ENCODE results near the gene SORCS2. TPM values are rescaled to one million over a fixed set of nuclear protein-coding genes. Genes with fewer than 3 reads are reported as not detected.
A peak's percentile ranks its signal among the peaks of the same experiment; 100 is the strongest.

SORCS2 gene
- total and polyA plus RNA-seq, 8 donors, result 4.6 to 9.7 (median 7.2) TPM

DNA sequence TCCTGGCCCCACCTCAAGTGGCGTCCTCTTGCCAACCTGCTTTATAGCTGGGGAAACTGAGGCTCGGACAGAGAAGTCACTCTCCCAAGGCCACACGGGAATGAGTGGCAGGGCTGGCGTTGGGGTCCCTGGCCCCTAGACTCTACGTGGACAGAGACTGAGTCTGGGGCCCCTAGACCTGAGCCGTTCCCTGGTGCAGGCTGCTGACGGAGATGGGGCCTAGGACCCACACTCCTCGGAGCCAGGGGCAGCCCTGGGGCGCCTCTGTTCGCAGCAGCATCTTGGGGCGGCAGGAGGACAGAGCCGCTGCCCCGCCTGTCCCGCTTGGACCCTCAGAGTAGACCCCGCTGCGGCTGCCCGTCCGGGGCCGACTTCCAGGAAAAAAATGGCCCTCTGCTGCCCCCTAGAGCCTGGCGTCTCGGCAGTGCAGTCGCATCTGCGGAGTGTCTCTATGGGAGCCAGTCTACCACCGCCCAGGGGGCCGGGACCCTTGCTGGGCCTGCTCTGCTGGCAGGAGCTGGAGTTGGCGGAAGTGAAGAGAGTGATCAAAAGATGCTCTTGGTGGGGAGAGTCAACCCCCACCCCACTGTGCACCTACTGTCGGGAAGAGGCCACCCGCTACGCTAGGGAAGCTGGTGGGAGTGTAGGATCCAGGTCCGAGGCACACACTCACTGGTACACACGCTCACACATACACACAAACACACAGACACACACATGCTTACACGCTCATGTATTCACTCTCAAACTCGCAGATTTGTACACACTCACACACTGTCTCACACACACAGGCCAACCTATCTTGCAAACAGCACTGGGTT is 527.2 kb downstream of the SORCS2 start:
- TF ChIP-seq, protein P1, sequence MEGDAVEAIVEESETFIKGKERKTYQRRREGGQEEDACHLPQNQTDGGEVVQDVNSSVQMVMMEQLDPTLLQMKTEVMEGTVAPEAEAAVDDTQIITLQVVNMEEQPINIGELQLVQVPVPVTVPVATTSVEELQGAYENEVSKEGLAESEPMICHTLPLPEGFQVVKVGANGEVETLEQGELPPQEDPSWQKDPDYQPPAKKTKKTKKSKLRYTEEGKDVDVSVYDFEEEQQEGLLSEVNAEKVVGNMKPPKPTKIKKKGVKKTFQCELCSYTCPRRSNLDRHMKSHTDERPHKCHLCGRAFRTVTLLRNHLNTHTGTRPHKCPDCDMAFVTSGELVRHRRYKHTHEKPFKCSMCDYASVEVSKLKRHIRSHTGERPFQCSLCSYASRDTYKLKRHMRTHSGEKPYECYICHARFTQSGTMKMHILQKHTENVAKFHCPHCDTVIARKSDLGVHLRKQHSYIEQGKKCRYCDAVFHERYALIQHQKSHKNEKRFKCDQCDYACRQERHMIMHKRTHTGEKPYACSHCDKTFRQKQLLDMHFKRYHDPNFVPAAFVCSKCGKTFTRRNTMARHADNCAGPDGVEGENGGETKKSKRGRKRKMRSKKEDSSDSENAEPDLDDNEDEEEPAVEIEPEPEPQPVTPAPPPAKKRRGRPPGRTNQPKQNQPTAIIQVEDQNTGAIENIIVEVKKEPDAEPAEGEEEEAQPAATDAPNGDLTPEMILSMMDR (IDR thresholded peaks at IDR 0.05), result peak; percentile 84

DNA sequence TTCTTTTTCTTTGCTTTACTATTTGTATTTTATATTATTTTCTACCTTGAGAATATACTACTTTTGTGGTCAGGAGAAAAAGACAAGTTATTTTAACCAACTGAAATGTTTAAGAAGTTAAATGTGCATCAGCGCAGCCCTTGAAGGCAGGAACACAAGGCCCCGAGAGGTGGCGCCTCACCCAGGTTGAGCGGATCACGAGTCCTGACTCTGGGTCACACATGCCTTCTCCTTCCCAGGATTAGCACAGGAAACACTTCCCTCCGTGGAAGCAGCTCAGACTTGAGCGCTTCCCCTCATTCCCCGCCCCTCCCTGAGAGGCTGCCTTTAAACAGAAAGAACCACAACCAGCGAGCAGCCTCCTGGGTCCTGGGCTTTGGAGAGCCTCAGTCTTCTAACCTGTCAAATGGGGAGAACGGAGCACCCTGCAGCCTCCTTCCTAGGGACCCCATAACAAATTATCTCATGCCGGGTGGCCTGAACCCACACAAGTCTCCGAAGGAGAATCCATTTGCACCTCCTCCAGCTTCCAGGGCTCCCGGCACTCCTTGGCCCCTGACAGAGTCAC is 529.7 kb downstream of the SORCS2 start:
- Histone ChIP-seq H3K36me3 (no peaks in the 10 kb centered on the region), H3K27ac (no peak overlapping the region), H3K4me1 (no peaks in the 10 kb centered on the region), H3K9me3 (no peaks in the 10 kb centered on the region), H3K4me3 (no peak overlapping the region), H3K27me3 (peaks cover 0 to 33% of the 10 kb centered on the region in 2 donors)
- intact Hi-C loops (cut with DNase I), result loop anchor here in 1 of 2 donors (10.0 kb wide), 1 partner anchor 527 kb away; the partner anchor contains the start of gene SORCS2
- peak in 1 of 4 donors; percentile 37 for DNase-seq
- no peak for ATAC-seq
- TF ChIP-seq, protein P1 (IDR thresholded peaks at IDR 0.05), result no peak

More for the DNA sequence above, 527.2 kb downstream of the SORCS2 start:
- H3K9me3 ChIP-seq, result no peaks in the 10 kb centered on the region
- H3K4me3 ChIP-seq, result no peak overlapping the region
- H3K27ac ChIP-seq, result no peak overlapping the region
- DNase-seq (peak; percentile 41 to 86 (median 56)), ATAC-seq (peak; percentile 84)
- H3K27me3 ChIP-seq, result peaks cover 0 to 33% of the 10 kb centered on the region in 2 donors
- H3K4me1 ChIP-seq, result no peaks in the 10 kb centered on the region
- no peaks in the 10 kb centered on the region for H3K36me3 ChIP-seq
- intact Hi-C loops (cut with DNase I), result loop anchor here in 1 of 2 donors (10.0 kb wide), 1 partner anchor 525 kb away; the partner anchor contains the start of gene SORCS2

DNA sequence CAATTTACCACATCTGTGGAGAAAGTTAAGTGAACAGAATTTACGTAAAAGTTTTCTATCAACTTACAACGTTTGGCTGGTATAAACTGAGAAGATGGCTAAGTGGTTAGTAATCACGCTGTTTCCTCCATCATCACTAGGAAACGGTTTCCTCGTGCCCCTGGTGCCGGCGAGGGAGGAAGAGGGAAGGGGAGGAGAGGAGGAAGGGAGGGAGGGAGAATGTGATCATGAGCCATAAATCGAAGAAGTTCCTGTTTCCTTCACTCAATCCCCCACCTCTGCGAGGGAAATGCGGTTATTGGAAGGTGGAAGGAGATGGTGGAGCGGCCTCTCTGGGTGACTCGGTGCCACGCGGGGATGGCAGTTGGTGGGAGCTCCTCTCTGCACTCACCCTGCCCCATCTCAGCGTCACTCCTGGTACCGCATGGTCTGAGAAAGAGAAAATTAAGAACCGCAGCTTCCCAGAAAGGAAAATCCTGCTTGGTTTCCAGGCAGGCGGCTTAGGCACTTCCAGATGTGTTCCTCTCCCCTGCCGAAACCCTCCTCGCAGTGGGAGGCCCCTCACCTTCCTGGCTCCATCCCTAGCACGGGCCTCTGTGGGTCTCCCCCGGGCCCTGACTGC is 530.5 kb downstream of the SORCS2 start:
- intact Hi-C loops (cut with DNase I), result loop anchor here in 1 of 2 donors (10.0 kb wide), 1 partner anchor 528 kb away; the partner anchor contains the start of gene SORCS2
- peaks cover 0 to 33% of the 10 kb centered on the region in 2 donors for H3K27me3 ChIP-seq
- no peaks in the 10 kb centered on the region for H3K36me3 ChIP-seq
- no peaks in the 10 kb centered on the region for H3K4me1 ChIP-seq
- TF ChIP-seq, protein P1 (IDR thresholded peaks at IDR 0.05), result no peak
- no peak for ATAC-seq
- DNase-seq, result peak in 1 of 4 donors; percentile 43
- no peaks in the 10 kb centered on the region for H3K9me3 ChIP-seq
- no peak overlapping the region for H3K27ac ChIP-seq
- H3K4me3 ChIP-seq, result no peak overlapping the region

DNA sequence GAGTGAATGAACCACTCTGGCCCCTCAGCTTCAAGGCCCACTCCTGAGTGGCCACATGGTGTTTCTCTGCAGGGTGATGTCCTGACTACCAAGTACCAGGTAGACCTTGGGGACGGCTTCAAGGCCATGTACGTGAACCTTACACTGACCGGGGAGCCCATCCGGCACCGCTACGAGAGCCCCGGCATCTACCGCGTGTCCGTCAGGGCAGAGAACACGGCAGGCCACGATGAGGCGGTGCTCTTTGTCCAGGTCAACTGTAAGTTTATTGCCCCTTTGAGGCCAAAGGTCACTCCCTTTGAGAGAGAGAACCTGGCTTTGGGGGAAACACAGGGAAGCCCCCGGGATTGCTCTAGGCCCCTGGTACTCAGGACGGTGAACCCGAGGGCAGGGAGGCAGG is 531.3 kb downstream of the SORCS2 start:
- H3K27ac ChIP-seq, result no peak overlapping the region
- no peaks in the 10 kb centered on the region for H3K36me3 ChIP-seq
- ATAC-seq, result no peak
- TF ChIP-seq, protein P1 (IDR thresholded peaks at IDR 0.05), result no peak
- no peaks in the 10 kb centered on the region for H3K9me3 ChIP-seq
- H3K27me3 ChIP-seq, result peaks cover 0 to 33% of the 10 kb centered on the region in 2 donors
- intact Hi-C loops (cut with DNase I), result loop anchor here in 1 of 2 donors (10.0 kb wide), 1 partner anchor 529 kb away; the partner anchor contains the start of gene SORCS2
- no peaks in the 10 kb centered on the region for H3K4me1 ChIP-seq
- H3K4me3 ChIP-seq, result no peak overlapping the region
- peak in 1 of 4 donors; percentile 53 for DNase-seq

All from left lung (tissue), 10 donors.